ENCODE measurements around the gene PLCB4.
"Not testable (repeated sequence)": the region's sequence is repeated elsewhere in the genome, so short reads cannot be mapped to it uniquely, and the experiment has no call there.

PLCB4 gene

DNA sequence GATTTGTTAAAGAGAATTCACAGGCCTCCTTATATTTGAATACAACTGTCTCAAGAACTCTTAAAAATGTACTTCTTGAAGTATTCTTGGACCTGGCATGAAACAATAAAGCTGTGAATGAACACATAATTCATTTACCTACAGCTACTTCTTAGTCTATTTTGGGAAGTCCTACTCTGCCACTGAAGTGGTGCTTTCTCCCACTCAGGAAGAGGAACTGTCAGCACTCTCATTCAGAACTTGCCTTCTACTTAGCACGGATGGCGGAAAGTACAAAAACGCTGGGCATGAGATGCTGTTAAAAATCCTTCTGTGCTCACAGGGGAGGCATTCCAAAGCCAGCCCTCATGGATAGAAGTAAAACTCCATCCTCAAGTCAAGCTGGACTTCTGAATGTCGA lies 300.7 kb downstream of the PLCB4 start:
- DNase-seq (ENCODE audit: low read depth), result no peak
- TF ChIP-seq, protein P1, sequence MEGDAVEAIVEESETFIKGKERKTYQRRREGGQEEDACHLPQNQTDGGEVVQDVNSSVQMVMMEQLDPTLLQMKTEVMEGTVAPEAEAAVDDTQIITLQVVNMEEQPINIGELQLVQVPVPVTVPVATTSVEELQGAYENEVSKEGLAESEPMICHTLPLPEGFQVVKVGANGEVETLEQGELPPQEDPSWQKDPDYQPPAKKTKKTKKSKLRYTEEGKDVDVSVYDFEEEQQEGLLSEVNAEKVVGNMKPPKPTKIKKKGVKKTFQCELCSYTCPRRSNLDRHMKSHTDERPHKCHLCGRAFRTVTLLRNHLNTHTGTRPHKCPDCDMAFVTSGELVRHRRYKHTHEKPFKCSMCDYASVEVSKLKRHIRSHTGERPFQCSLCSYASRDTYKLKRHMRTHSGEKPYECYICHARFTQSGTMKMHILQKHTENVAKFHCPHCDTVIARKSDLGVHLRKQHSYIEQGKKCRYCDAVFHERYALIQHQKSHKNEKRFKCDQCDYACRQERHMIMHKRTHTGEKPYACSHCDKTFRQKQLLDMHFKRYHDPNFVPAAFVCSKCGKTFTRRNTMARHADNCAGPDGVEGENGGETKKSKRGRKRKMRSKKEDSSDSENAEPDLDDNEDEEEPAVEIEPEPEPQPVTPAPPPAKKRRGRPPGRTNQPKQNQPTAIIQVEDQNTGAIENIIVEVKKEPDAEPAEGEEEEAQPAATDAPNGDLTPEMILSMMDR (IDR thresholded peaks at IDR 0.05; ENCODE audit: low read length, missing control alignments), result no peak
- H3K4me3 ChIP-seq (replicated peaks; ENCODE audit: low read depth, low read length), result no peak overlapping the region

DNA sequence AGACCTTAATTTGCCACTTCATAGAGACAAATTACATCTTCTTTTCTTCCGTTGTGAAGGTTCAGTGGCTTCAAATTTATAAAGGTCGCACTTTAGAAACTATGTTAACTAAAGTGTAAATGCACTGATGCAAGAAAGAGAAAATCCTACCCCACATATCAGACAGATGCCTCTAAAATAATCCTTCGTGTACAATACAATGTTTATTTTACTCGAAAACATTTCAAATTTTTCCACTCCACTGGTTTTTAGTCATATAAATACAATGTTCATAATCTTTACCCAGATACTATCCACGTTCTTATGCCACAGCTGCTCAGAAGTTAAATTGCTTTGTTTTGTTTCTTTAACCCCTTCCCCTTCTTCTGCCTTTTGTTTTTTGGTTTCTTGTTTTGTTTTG lies 305.2 kb downstream of the PLCB4 start:
- H3K4me3 ChIP-seq (replicated peaks; ENCODE audit: low read depth, low read length), result no peak overlapping the region
- TF ChIP-seq, protein P1 (IDR thresholded peaks at IDR 0.05; ENCODE audit: low read length, missing control alignments), result no peak
- no peak for DNase-seq (ENCODE audit: low read depth)

DNA sequence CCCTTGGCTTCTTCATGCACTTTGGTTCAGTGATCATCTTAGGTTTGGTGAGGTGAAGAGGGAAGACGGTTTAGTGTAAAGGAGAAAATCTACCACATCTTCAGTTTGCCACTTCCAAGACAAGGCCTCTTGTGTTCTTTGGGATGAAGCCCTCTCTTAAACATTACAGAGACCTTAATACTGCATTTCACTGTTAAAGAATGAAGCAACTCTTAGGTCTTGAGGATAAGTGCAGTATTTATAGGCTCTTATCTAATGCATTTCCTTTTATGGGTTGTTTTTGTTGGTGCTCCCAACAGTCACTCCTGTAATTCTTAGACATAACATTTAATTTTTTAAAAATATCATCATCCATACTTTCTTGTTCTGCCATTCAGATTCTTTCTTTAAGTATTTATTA lies 305.6 kb downstream of the PLCB4 start:
- no peak overlapping the region for H3K4me3 ChIP-seq (replicated peaks; ENCODE audit: low read depth, low read length)
- DNase-seq (ENCODE audit: low read depth), result peak; percentile 5
- TF ChIP-seq, protein P1 (IDR thresholded peaks at IDR 0.05; ENCODE audit: low read length, missing control alignments), result no peak

DNA sequence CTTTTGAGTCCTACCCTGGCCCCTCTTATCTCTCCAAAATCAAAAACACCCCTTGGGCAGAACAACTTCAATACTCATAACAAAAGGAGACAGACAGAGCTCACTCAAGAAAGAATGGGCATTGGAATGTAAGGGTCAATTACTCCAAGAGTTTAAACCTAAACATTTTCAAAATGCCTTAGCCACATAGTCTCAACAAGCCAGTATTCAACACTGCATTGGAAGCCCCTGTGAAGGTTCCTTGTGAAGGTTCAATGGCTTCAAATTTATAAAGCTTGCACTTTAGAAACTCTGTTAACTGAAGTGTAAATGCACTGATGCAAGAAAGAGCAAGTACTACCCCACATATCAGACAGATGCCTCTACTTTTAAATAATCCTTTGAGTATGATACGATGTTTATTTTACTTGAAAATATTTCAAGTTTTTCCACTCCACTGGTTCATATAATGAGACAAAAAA lies 306.4 kb downstream of the PLCB4 start:
- DNase-seq (ENCODE audit: low read depth), result no peak
- TF ChIP-seq, protein P1 (IDR thresholded peaks at IDR 0.05; ENCODE audit: low read length, missing control alignments), result no peak
- no peak overlapping the region for H3K4me3 ChIP-seq (replicated peaks; ENCODE audit: low read depth, low read length)

DNA sequence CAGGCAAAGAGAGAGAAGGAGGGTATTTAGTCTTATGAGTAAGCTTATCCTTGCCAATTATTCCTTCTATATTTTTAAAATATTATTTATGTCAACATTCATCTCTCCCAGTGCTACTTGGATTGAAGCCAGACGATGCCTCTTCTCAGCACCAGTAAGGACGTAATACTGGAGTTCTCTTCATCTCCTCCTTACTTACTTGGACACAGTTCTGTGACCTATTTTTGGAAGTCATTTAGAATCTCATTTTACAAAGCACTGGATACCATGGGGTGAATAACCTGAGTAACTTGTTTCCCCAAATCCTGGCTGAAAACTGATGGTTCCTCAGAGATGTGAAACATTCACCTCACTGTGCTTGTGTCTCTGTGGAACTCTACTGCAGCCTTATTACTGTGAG lies 308.1 kb downstream of the PLCB4 start:
- H3K4me3 ChIP-seq (replicated peaks; ENCODE audit: low read depth, low read length), result no peak overlapping the region
- TF ChIP-seq, protein P1 (IDR thresholded peaks at IDR 0.05; ENCODE audit: low read length, missing control alignments), result no peak
- DNase-seq (ENCODE audit: low read depth), result no peak

DNA sequence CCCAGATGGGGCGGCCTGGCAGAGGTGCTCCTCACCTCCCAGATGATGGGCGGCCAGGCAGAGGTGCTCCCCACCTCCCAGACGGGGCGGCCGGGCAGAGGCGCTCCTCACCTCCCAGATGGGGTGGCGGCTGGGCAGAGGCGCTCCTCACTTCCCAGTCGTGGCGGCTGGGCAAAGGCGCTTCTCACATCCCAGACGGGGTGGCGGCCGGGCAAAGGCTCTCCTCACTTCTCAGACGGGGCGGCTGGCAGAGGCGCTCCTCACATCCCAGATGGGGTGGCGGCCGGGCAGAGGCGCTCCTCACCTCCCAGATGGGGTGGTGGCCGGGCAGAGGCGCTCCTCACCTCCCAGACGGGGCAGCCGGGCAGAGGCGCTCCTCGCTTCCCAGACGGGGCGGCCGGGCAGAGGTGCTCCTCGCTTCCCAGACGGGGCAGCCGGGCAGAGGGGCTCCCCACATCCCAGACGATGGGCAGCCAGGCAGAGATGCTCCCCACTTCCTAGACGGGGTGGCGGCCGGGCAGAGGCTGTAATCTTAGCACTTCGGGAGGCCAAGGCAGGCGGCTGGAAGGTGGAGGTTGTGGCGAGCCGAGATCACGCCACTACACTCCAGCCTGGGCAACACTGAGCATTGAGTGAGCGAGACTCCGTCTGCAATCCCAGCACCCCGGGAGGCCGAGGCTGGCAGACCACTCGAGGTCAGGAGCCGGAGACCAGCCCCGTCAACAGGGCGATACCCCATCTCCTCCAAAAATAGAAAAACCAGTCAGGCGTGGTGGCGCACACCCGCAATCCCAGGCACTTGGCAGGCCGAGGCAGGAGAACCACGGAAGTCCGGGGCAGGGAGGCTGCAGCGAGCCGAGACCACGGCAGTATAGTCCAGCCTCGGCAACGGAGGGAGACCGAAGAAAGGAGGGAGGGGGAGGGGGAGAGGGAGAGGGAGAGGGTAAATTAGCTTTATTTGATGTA lies 316.7 kb downstream of the PLCB4 start:
- DNase-seq (ENCODE audit: low read depth), result not testable (repeated sequence)

DNA sequence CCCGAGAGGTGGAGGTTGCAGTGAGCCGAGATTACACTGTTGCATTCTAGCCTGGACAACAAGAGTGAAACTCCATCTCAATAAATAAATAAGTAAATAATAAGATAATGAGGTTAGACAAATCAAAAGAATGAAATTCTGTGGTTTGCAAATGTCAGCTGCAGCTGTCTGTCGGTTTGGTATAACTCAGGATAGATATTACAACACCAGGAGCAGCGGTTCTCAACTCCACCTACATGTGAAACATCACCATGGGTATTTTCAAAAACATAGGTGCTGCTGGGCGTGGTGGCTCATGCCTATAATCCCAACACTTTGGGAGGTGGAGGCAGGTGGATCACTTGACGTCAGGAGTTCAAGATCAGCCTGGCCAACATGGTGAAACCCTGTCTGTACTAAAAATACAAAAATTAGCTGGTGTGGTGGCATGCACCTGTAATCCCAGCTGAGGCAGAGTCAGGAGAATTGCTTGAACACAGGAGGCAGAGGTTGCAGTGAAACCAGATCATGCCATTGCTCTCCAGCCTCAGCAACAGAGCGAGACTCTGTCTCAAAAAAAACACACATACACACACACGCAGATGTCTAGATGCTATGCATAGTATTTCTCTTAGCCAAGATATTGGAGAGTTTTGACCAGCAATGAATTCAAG lies 319.4 kb downstream of the PLCB4 start:
- no peak for DNase-seq (ENCODE audit: low read depth)
- TF ChIP-seq, protein P1 (IDR thresholded peaks at IDR 0.05; ENCODE audit: low read length, missing control alignments), result no peak
- H3K4me3 ChIP-seq (replicated peaks; ENCODE audit: low read depth, low read length), result no peak overlapping the region

More for the DNA sequence above, 316.7 kb downstream of the PLCB4 start:
- not testable (repeated sequence) for H3K4me3 ChIP-seq (replicated peaks; ENCODE audit: low read depth, low read length)

Data from fibroblast of pulmonary artery (primary cell).